ENCODE measurements around the gene MED27.

The MED27 gene

GRCh38 chr9:131977109-131977838, 102.4 kb downstream of the MED27 start:
- Histone ChIP-seq H3K36me3 (ENCODE audit: insufficient read depth, low read length) (no peaks in the 10 kb centered on the region), H3K4me1 (ENCODE audit: insufficient read depth, low read length) (no peaks in the 10 kb centered on the region), H3K9ac (ENCODE audit: low read depth, low read length) (no peak overlapping the region), H3K27me3 (ENCODE audit: insufficient read depth, low read length) (no peaks in the 10 kb centered on the region), H3K9me3 (ENCODE audit: insufficient read depth, low read depth, low read length) (no peaks in the 10 kb centered on the region), H3K27ac (ENCODE audit: low read depth, low read length) (no peak overlapping the region), H3K4me3 (ENCODE audit: low read length) (no peak overlapping the region)
- 94% methylated on average over 10 of the region's 10 CpGs for WGBS

GRCh38 chr9:131976157-131977108, 103.2 kb downstream of the MED27 start:
- no peak overlapping the region for H3K9ac ChIP-seq (ENCODE audit: low read depth, low read length)
- H3K9me3 ChIP-seq (ENCODE audit: insufficient read depth, low read depth, low read length): no peaks in the 10 kb centered on the region
- no peaks in the 10 kb centered on the region for H3K27me3 ChIP-seq (ENCODE audit: insufficient read depth, low read length)
- no peaks in the 10 kb centered on the region for H3K36me3 ChIP-seq (ENCODE audit: insufficient read depth, low read length)
- WGBS: 91% methylated on average over 5 of the region's 5 CpGs
- no peak overlapping the region for H3K27ac ChIP-seq (ENCODE audit: low read depth, low read length)
- no peak overlapping the region for H3K4me3 ChIP-seq (ENCODE audit: low read length)
- H3K4me1 ChIP-seq (ENCODE audit: insufficient read depth, low read length): no peaks in the 10 kb centered on the region

GRCh38 chr9:131972889-131973288, 106.8 kb downstream of the MED27 start:
- H3K9me3 ChIP-seq (ENCODE audit: insufficient read depth, low read depth, low read length): no peaks in the 10 kb centered on the region
- no peaks in the 10 kb centered on the region for H3K36me3 ChIP-seq (ENCODE audit: insufficient read depth, low read length)
- no peak overlapping the region for H3K9ac ChIP-seq (ENCODE audit: low read depth, low read length)
- H3K4me3 ChIP-seq (ENCODE audit: low read length): no peak overlapping the region
- H3K27me3 ChIP-seq (ENCODE audit: insufficient read depth, low read length): no peaks in the 10 kb centered on the region
- H3K27ac ChIP-seq (ENCODE audit: low read depth, low read length): no peak overlapping the region
- no peaks in the 10 kb centered on the region for H3K4me1 ChIP-seq (ENCODE audit: insufficient read depth, low read length)

GRCh38 chr9:131971482-131972074, 108.1 kb downstream of the MED27 start:
- Histone ChIP-seq H3K4me1 (ENCODE audit: insufficient read depth, low read length) (peaks cover 3% of the 10 kb centered on the region; the same call in 1 of the 2 replicates), H3K36me3 (ENCODE audit: insufficient read depth, low read length) (no peaks in the 10 kb centered on the region), H3K27ac (ENCODE audit: low read depth, low read length) (no peak overlapping the region), H3K4me3 (ENCODE audit: low read length) (no peak overlapping the region), H3K9me3 (ENCODE audit: insufficient read depth, low read depth, low read length) (no peaks in the 10 kb centered on the region), H3K27me3 (ENCODE audit: insufficient read depth, low read length) (peaks cover 7% of the 10 kb centered on the region), H3K9ac (ENCODE audit: low read depth, low read length) (no peak overlapping the region)
- WGBS: 92% methylated on average over 6 of the region's 6 CpGs

GRCh38 chr9:131969469-131969989, 110.1 kb downstream of the MED27 start:
- Histone ChIP-seq H3K36me3 (ENCODE audit: insufficient read depth, low read length) (no peaks in the 10 kb centered on the region), H3K27ac (ENCODE audit: low read depth, low read length) (no peak overlapping the region), H3K9me3 (ENCODE audit: insufficient read depth, low read depth, low read length) (no peaks in the 10 kb centered on the region)

GRCh38 chr9:131968632-131969031, 111.0 kb downstream of the MED27 start:
- 84% methylated on average over 9 of the region's 9 CpGs for WGBS
- Histone ChIP-seq H3K9ac (ENCODE audit: low read depth, low read length) (no peak overlapping the region), H3K4me1 (ENCODE audit: insufficient read depth, low read length) (peaks cover 16% of the 10 kb centered on the region; the same call in 1 of the 2 replicates), H3K27me3 (ENCODE audit: insufficient read depth, low read length) (peaks cover 29% of the 10 kb centered on the region), H3K4me3 (ENCODE audit: low read length) (no peak overlapping the region), H3K9me3 (ENCODE audit: insufficient read depth, low read depth, low read length) (no peaks in the 10 kb centered on the region), H3K27ac (ENCODE audit: low read depth, low read length) (no peak overlapping the region), H3K36me3 (ENCODE audit: insufficient read depth, low read length) (no peaks in the 10 kb centered on the region)

More at GRCh38 chr9:131969469-131969989, 110.1 kb downstream of the MED27 start:
- Histone ChIP-seq H3K27me3 (ENCODE audit: insufficient read depth, low read length) (peaks cover 20% of the 10 kb centered on the region), H3K4me1 (ENCODE audit: insufficient read depth, low read length) (peaks cover 16% of the 10 kb centered on the region; the same call in 1 of the 2 replicates), H3K4me3 (ENCODE audit: low read length) (no peak overlapping the region), H3K9ac (ENCODE audit: low read depth, low read length) (no peak overlapping the region)
- 94% methylated on average over 5 of the region's 5 CpGs for WGBS

GRCh38 chr9:131965841-131966240, 113.8 kb downstream of the MED27 start:
- WGBS: 26% methylated on average over 7 of the region's 7 CpGs
- H3K9me3 ChIP-seq (ENCODE audit: insufficient read depth, low read depth, low read length): no peaks in the 10 kb centered on the region
- H3K36me3 ChIP-seq (ENCODE audit: insufficient read depth, low read length): no peaks in the 10 kb centered on the region
- H3K27ac ChIP-seq (ENCODE audit: low read depth, low read length): no peak overlapping the region
- peaks cover 49% of the 10 kb centered on the region for H3K27me3 ChIP-seq (ENCODE audit: insufficient read depth, low read length)
- H3K4me1 ChIP-seq (ENCODE audit: insufficient read depth, low read length): peaks cover 22% of the 10 kb centered on the region
- no peak overlapping the region for H3K9ac ChIP-seq (ENCODE audit: low read depth, low read length)
- H3K4me3 ChIP-seq (ENCODE audit: low read length): no peak overlapping the region

GRCh38 chr9:131965103-131965502, 114.6 kb downstream of the MED27 start:
- 86% methylated on average over 4 of the region's 4 CpGs for WGBS
- H3K9ac ChIP-seq (ENCODE audit: low read depth, low read length): no peak overlapping the region
- H3K27ac ChIP-seq (ENCODE audit: low read depth, low read length): no peak overlapping the region; the same call in 1 of the 2 replicates
- H3K36me3 ChIP-seq (ENCODE audit: insufficient read depth, low read length): no peaks in the 10 kb centered on the region
- peaks cover 49% of the 10 kb centered on the region for H3K27me3 ChIP-seq (ENCODE audit: insufficient read depth, low read length)
- H3K4me3 ChIP-seq (ENCODE audit: low read length): no peak overlapping the region
- no peaks in the 10 kb centered on the region for H3K9me3 ChIP-seq (ENCODE audit: insufficient read depth, low read depth, low read length)
- H3K4me1 ChIP-seq (ENCODE audit: insufficient read depth, low read length): peaks cover 22% of the 10 kb centered on the region

- Histone ChIP-seq H3K36me3 (ENCODE audit: insufficient read depth, low read length) (no peaks in the 10 kb centered on the region), H3K9me3 (ENCODE audit: insufficient read depth, low read depth, low read length) (no peaks in the 10 kb centered on the region), H3K27me3 (ENCODE audit: insufficient read depth, low read length) (peaks cover 49% of the 10 kb centered on the region), H3K4me3 (ENCODE audit: low read length) (no peak overlapping the region), H3K27ac (ENCODE audit: low read depth, low read length) (no peak overlapping the region), H3K4me1 (ENCODE audit: insufficient read depth, low read length) (peaks cover 22% of the 10 kb centered on the region), H3K9ac (ENCODE audit: low read depth, low read length) (no peak overlapping the region)
- WGBS: 93% methylated on average over 11 of the region's 12 CpGs
Observed at GRCh38 chr9:131963072-131964030, 116.3 kb downstream of the MED27 start.

- H3K27me3 ChIP-seq (ENCODE audit: insufficient read depth, low read length): peaks cover 41% of the 10 kb centered on the region
- H3K27ac ChIP-seq (ENCODE audit: low read depth, low read length): no peak overlapping the region
- no peaks in the 10 kb centered on the region for H3K36me3 ChIP-seq (ENCODE audit: insufficient read depth, low read length)
- H3K4me1 ChIP-seq (ENCODE audit: insufficient read depth, low read length): peaks cover 19% of the 10 kb centered on the region
- H3K4me3 ChIP-seq (ENCODE audit: low read length): no peak overlapping the region
- 64% methylated on average over 6 of the region's 6 CpGs for WGBS
- no peak overlapping the region for H3K9ac ChIP-seq (ENCODE audit: low read depth, low read length)
- no peaks in the 10 kb centered on the region for H3K9me3 ChIP-seq (ENCODE audit: insufficient read depth, low read depth, low read length)
Observed at GRCh38 chr9:131961496-131961880, 118.2 kb downstream of the MED27 start.

Measured in HUES64 (cell line).